ENCODE results near the gene RNF112. TPM values are rescaled to one million over a fixed set of nuclear protein-coding genes. Genes with fewer than 3 reads are reported as not detected.
A peak's percentile ranks its signal among the peaks of the same experiment; 100 is the strongest.

Gene RNF112
- total and polyA plus RNA-seq, 2 of the 8 experiments (the other 6 are each of a cell fraction or from before 2014, with no cell fraction given), result 1.1 to 2.2 TPM

- no peak for TF ChIP-seq JUN (IDR thresholded peaks at IDR 0.05; ENCODE audit: low read depth, low read length)
- no peak for TF ChIP-seq ASH2L (IDR thresholded peaks at IDR 0.05; ENCODE audit: low read length)
- TF ChIP-seq E2F6 (IDR thresholded peaks at IDR 0.05), result no peak
- TF ChIP-seq RNF2 (IDR thresholded peaks at IDR 0.05; ENCODE audit: borderline replicate concordance, low read depth, low read length, missing control alignments, poor library complexity, severe bottlenecking), result no peak
- TF ChIP-seq CBX5 (IDR thresholded peaks at IDR 0.05; ENCODE audit: low read depth, low read length), result no peak
- TF ChIP-seq GTF2F1 (IDR thresholded peaks at IDR 0.05; ENCODE audit: borderline replicate concordance, low read depth, low read length), result no peak
- TF ChIP-seq PHF8 (conservative IDR thresholded peaks at IDR 0.05; ENCODE audit: low read depth, low read length), result no peak
- H4K5ac ChIP-seq (ENCODE audit: insufficient read length, low read depth, low read length), result no peak overlapping the region
- H3K56ac ChIP-seq (replicated peaks; ENCODE audit: insufficient read length, low read depth, low read length), result no peak overlapping the region
- H3K79me1 ChIP-seq (ENCODE audit: low read depth, low read length), result no peaks in the 10 kb centered on the region
- H3K4me2 ChIP-seq (ENCODE audit: insufficient read depth in 1 of 2, low read depth in 2 of 2, low read length in 2 of 2), result no peak overlapping the region
- no peak overlapping the region for H3K4me3 ChIP-seq (ENCODE audit: extremely low read depth in 1 of 4, insufficient read depth in 2 of 4, low read depth in 3 of 4, low read length in 4 of 4)
- 0 out of 2 replicates have a peak overlapping the region, but pooled peaks have one; percentile 11 for H2BK12ac ChIP-seq (ENCODE audit: low read depth, low read length)
- POLR2A ChIA-PET (ENCODE audit: partially characterized antibody), result interaction anchor here (1.1 kb wide), 2 partner anchors 9 to 39 kb away, joined by 3 to 4 read pairs; partner anchors contain the start of gene MFAP4
- no peak overlapping the region for H3K14ac ChIP-seq (ENCODE audit: insufficient read length)
- CTCF ChIA-PET (ENCODE audit: partially characterized antibody), result interaction anchor here (0.6 to 1.8 kb wide), 9 partner anchors 8 to 67 kb away, joined by 3 to 6 read pairs (median 4); partner anchors contain the start of genes B9D1 and RNF112
- no peaks in the 10 kb centered on the region for H3K23me2 ChIP-seq (ENCODE audit: low read depth, low read length)
- H2BK20ac ChIP-seq (ENCODE audit: low read length), result 0 out of 2 replicates have a peak overlapping the region, but pooled peaks have one; percentile 27
- FAIRE-seq (no peak), DNase-seq (ENCODE audit: low read depth in 1 of 2, low spot score in 2 of 2) (no peak)
- H3K4me1 ChIP-seq (replicated peaks in 1 of 4; ENCODE audit: control insufficient read depth in 3 of 4, insufficient read depth in 4 of 4, low read length in 3 of 4), result peaks cover 0 to 7% (median 1%) of the 10 kb centered on the region in 4 experiments; a peak in 3 of 7 replicates
- H2BK120ac ChIP-seq (replicated peaks; ENCODE audit: low read depth, low read length), result peak overlapping the region; percentile 31
- H3K9ac ChIP-seq (replicated peaks in 1 of 4; ENCODE audit: extremely low read depth in 1 of 4, low read depth in 3 of 4, low read length in 3 of 4), result no peak overlapping the region
- H2AFZ ChIP-seq (ENCODE audit: low read length), result no peak overlapping the region
- H4K8ac ChIP-seq (ENCODE audit: extremely low read depth, insufficient read depth, low read length), result no peak overlapping the region
- no peaks in the 10 kb centered on the region for H3K36me3 ChIP-seq (ENCODE audit: control insufficient read depth in 2 of 4, insufficient read depth in 4 of 4, low read length in 3 of 4)
- no peak overlapping the region for H3K27ac ChIP-seq (ENCODE audit: low read depth, low read length)
- H3K9me3 ChIP-seq (ENCODE audit: insufficient read depth in 2 of 2, low read depth in 1 of 2, low read length in 1 of 2), result no peaks in the 10 kb centered on the region
- no peaks in the 10 kb centered on the region for H3K79me2 ChIP-seq (ENCODE audit: control insufficient read depth in 1 of 2, insufficient read depth in 2 of 2, low read length in 2 of 2)
- no peaks in the 10 kb centered on the region for H4K20me1 ChIP-seq (replicated peaks in 1 of 2; ENCODE audit: control insufficient read depth in 1 of 2, insufficient read depth in 2 of 2, low read length in 2 of 2)
- H2BK15ac ChIP-seq (ENCODE audit: low read length), result 0 out of 2 replicates have a peak overlapping the region, but pooled peaks have one; percentile 14
- H4K91ac ChIP-seq (replicated peaks; ENCODE audit: insufficient read length, low read length), result no peak overlapping the region
- no peak overlapping the region for H3K23ac ChIP-seq (ENCODE audit: insufficient read length)
- H3K27me3 ChIP-seq (replicated peaks in 1 of 4; ENCODE audit: control insufficient read depth in 3 of 4, extremely low read depth in 1 of 4, insufficient read depth in 3 of 4, low read length in 3 of 4), result no peaks in the 10 kb centered on the region
- H2BK5ac ChIP-seq (ENCODE audit: low read depth, low read length), result no peak overlapping the region
- 93% methylated on average over 8 of the region's 8 CpGs; no CpG with 5 or more reads in 1 of the 2 experiments for WGBS, 2 experiments (ENCODE audit: extremely low coverage in 1 of 2, insufficient coverage in 1 of 2, insufficient read length in 1 of 2, insufficient replicate concordance in 2 of 2, low coverage in 1 of 2, low lambda C conversion rate in 2 of 2, missing lambda C conversion rate in 1 of 2)
- H3K18ac ChIP-seq (ENCODE audit: extremely low read depth, low read length), result no peak overlapping the region
- H2AK5ac ChIP-seq (ENCODE audit: low read depth, low read length), result no peak overlapping the region
- peak overlapping the region; percentile 55 for H3K4ac ChIP-seq (replicated peaks; ENCODE audit: insufficient read length, low read depth, low read length)
Measured at GRCh38 chr17:19424934-19425868, 14.2 kb downstream of the RNF112 start.

Measured in H1 (cell line).